K562 (cell line): ENCODE results near the gene ZSCAN26. TPM values are rescaled to one million over a fixed set of nuclear protein-coding genes. Genes with fewer than 3 reads are reported as not detected.
A peak's percentile ranks its signal among the peaks of the same experiment; 100 is the strongest.

Experiments used
- ATAC-seq: fragments of 200-7000 bp; cut with Tn5 transposase; 3 replicates; pipeline ENCODE4 v1.9.1; 2020; ENCODE audit warnings: moderate library complexity
- BruUV-seq: library from RNA; stranded (reverse); fragments of 400-500 nt; replicated peaks from 2 replicates; lab custom pipeline; 2021; lab: Mats Ljungman, UMichigan
- CTCF ChIA-PET: fragments of 300-600 bp; formaldehyde crosslinking; extraction: SDS; loops from one replicate; lab custom pipeline; 2021; ENCODE audit warnings: low intra/inter-chr PET ratio; lab: Yijun Ruan, JAX
- POLR2A ChIA-PET: fragments of 300-600, 350-650 bp; sonication (Branson Sonifier 250); formaldehyde crosslinking; extraction: SDS; loops from one replicate; lab custom pipeline; 2021; ENCODE audit warnings: antibody characterized with exemption, inconsistent platforms; lab: Yijun Ruan, JAX
- DNase-seq, 4 experiments: peaks; one replicate each; pipeline versions ENCODE4 v3.0.0 to v3.0.0-alpha.2; 2011 to 2018; ENCODE audit warnings: low spot score in 3 of 4, mixed read lengths in 3 of 4; ENCODE audit errors: extremely low read depth in 1 of 4
- FAIRE-seq: peaks from 2 replicates; lab custom pipeline; 2011; peaks lifted over from hg19 to GRCh38; lab: Jason Lieb, UNC
- H2AFZ ChIP-seq: 2 replicates; pipeline ENCODE4 v1.6.0; 2011; ENCODE audit warnings: low read depth, low read length, control low read depth, inconsistent platforms
- H3K27ac ChIP-seq: fragments of 200-600 bp; 3 replicates; pipeline ENCODE4 v1.8.0; 2011; ENCODE audit warnings: low read depth, mild to moderate bottlenecking, control low read depth, inconsistent platforms, low read length, moderate library complexity, mixed read lengths; ENCODE audit errors: extremely low read depth
- H3K27me3 ChIP-seq, 2 experiments: fragments of 300-600 bp in 1 of 2; 2 replicates in 1 of 2; 3 replicates in 1 of 2; pipeline versions ENCODE4 v1.6.0 to v1.8.0; 2011; ENCODE audit warnings: inconsistent platforms in 2 of 2, low read length in 2 of 2, mild to moderate bottlenecking in 1 of 2, mixed read lengths in 1 of 2, moderate library complexity in 1 of 2; ENCODE audit not compliant: control insufficient read depth in 2 of 2, insufficient read depth in 2 of 2
- H3K36me3 ChIP-seq: fragments of 300-600 bp; 3 replicates; pipeline ENCODE4 v1.8.0; 2011; ENCODE audit warnings: mild to moderate bottlenecking, low read length, inconsistent platforms; ENCODE audit not compliant: control insufficient read depth, insufficient read depth
- H3K4me1 ChIP-seq, 2 experiments: fragments of 200-600 bp in 1 of 2; replicated peaks in 1 of 2; 2 replicates in 1 of 2; 3 replicates in 1 of 2; pipeline versions ENCODE4 v1.5.1 to v1.8.0; 2011; ENCODE audit warnings: inconsistent platforms in 2 of 2, low read length in 2 of 2, mild to moderate bottlenecking in 1 of 2, mixed read lengths in 1 of 2, moderate library complexity in 1 of 2; ENCODE audit not compliant: control insufficient read depth in 2 of 2, insufficient read depth in 2 of 2
- H3K4me2 ChIP-seq: 2 replicates; pipeline ENCODE4 v1.6.1; 2011; ENCODE audit warnings: low read length, control low read depth, inconsistent platforms, mixed read lengths; ENCODE audit not compliant: insufficient read depth
- H3K4me3 ChIP-seq: fragments of 200-600 bp; sonication (generic), shearing (Covaris generic); 2 replicates; pipeline ENCODE4 v1.5.1; 2016; ENCODE audit warnings: control low read depth, inconsistent platforms
- H3K79me2 ChIP-seq: fragments of 200-600 bp; 3 replicates; pipeline ENCODE4 v1.8.0; 2011; ENCODE audit warnings: low read length, inconsistent platforms; ENCODE audit not compliant: control insufficient read depth, insufficient read depth
- H3K9ac ChIP-seq, 2 experiments: 2 replicates each; pipeline versions ENCODE4 v1.6.0 to v1.6.1; 2011; ENCODE audit warnings: low read depth in 2 of 2, low read length in 2 of 2, control low read depth in 1 of 2, inconsistent platforms in 1 of 2, mild to moderate bottlenecking in 1 of 2, mixed read lengths in 1 of 2; ENCODE audit not compliant: insufficient read depth in 1 of 2
- H3K9me1 ChIP-seq: one replicate; pipeline ENCODE4 v1.6.0; 2011; ENCODE audit warnings: inconsistent platforms, mild to moderate bottlenecking, low read length, moderate library complexity; ENCODE audit not compliant: control insufficient read depth, insufficient read depth
- H3K9me3 ChIP-seq: replicated peaks from 2 replicates; pipeline ENCODE4 v1.5.1; 2011; ENCODE audit warnings: low read depth, low read length, inconsistent platforms; ENCODE audit not compliant: control insufficient read depth, insufficient read depth
- H4K20me1 ChIP-seq: replicated peaks from 2 replicates; pipeline ENCODE4 v1.6.1; 2011; ENCODE audit warnings: low read length, inconsistent platforms, mixed read lengths; ENCODE audit not compliant: control insufficient read depth, insufficient read depth
- ARID1B ChIP-seq: fragments of 450-650 bp; IDR thresholded peaks from 2 replicates; pipeline ENCODE4 v1.6.1; 2016; ENCODE audit warnings: antibody characterized with exemption, mild to moderate bottlenecking, inconsistent platforms
- C11orf30 ChIP-seq: fragments of 450-650 bp; IDR thresholded peaks from 2 replicates; pipeline ENCODE4 v1.6.1; 2016; ENCODE audit warnings: low read depth, mild to moderate bottlenecking
- DACH1 ChIP-seq: fragments of 450-650 bp; IDR thresholded peaks from 2 replicates; pipeline ENCODE4 v1.6.1; 2018; ENCODE audit not compliant: partially characterized antibody
- DDX20 ChIP-seq: fragments of 450-650 bp; IDR thresholded peaks from 2 replicates; pipeline ENCODE4 v1.6.1; 2016; ENCODE audit warnings: missing genetic modification characterization, low read depth, mild to moderate bottlenecking, missing compliant biosample characterization, moderate library complexity
- ERF ChIP-seq: fragments of 450-650 bp; formaldehyde crosslinking; IDR thresholded peaks from 2 replicates; pipeline ENCODE4 v1.4.0; 2020; ENCODE audit warnings: mild to moderate bottlenecking, mixed read lengths
- FOXJ3 ChIP-seq: sonication (generic); formaldehyde crosslinking; IDR thresholded peaks from 2 replicates; pipeline ENCODE4 v1.4.0; 2020; ENCODE audit warnings: mild to moderate bottlenecking, missing genetic modification reagents
- GABPB1 ChIP-seq: sonication (generic); formaldehyde crosslinking; IDR thresholded peaks from 2 replicates; pipeline ENCODE4 v1.8.0; 2022; ENCODE audit warnings: mild to moderate bottlenecking, missing genetic modification reagents
- MAFG ChIP-seq: fragments of 450-650 bp; conservative IDR thresholded peaks from 2 replicates; pipeline ENCODE4 v1.6.1; 2016; ENCODE audit warnings: missing genetic modification characterization, missing compliant biosample characterization
- RBM17 ChIP-seq: fragments of 200-400 bp; formaldehyde crosslinking; IDR thresholded peaks from 2 replicates; pipeline ENCODE4 v1.6.1; 2017; ENCODE audit warnings: low read depth, mild to moderate bottlenecking, low read length, borderline replicate concordance
- RFX7 ChIP-seq: fragments of 250-450 bp; sonication (Bioruptor Pico); IDR thresholded peaks from 2 replicates; pipeline ENCODE4 v1.5.1; 2021; ENCODE audit warnings: mild to moderate bottlenecking
- TAF15 ChIP-seq: fragments of 200-400 bp; formaldehyde crosslinking; IDR thresholded peaks from 2 replicates; pipeline ENCODE4 v1.6.1; 2017; ENCODE audit warnings: mild to moderate bottlenecking, low read depth, low read length, moderate library complexity
- TAF9B ChIP-seq: fragments of 450-650 bp; IDR thresholded peaks from 2 replicates; pipeline ENCODE4 v1.6.1; 2018; ENCODE audit warnings: mild to moderate bottlenecking; ENCODE audit not compliant: partially characterized antibody
- YY1 ChIP-seq, 3 experiments: IDR thresholded peaks; 2 replicates each; pipeline ENCODE4 v1.6.1; 2011; ENCODE audit warnings: low read length in 2 of 3, mild to moderate bottlenecking in 2 of 3, moderate library complexity in 2 of 3, borderline replicate concordance in 1 of 3, control low read depth in 1 of 3, low read depth in 1 of 3; ENCODE audit not compliant: insufficient read depth in 3 of 3, insufficient replicate concordance in 2 of 3, control insufficient read depth in 1 of 3, insufficient read length in 1 of 3; ENCODE audit errors: extremely low read depth in 1 of 3
- ZNF316 ChIP-seq: fragments of 450-650 bp; IDR thresholded peaks from 2 replicates; pipeline ENCODE4 v1.6.1; 2016
- ZNF707 ChIP-seq: fragments of 250-450 bp; sonication (Bioruptor Pico); conservative IDR thresholded peaks from 2 replicates; pipeline ENCODE4 v1.8.0; 2022; ENCODE audit warnings: inconsistent platforms, mild to moderate bottlenecking, moderate library complexity
- WGBS: fragments of 100-300 bp; shearing (Covaris generic); methylation state at CpG from one replicate; pipeline ENCODE4 v1.1.6; 2016; ENCODE audit warnings: low coverage, mixed read lengths; ENCODE audit not compliant: insufficient coverage; ENCODE audit errors: missing lambda C conversion rate; 5-methylcytosine and 5-hydroxymethylcytosine counted together
- in situ Hi-C: fragments of 300-500 bp; cut with MboI; formaldehyde crosslinking; loops from 4 replicates; pipeline ENCODE4 v1.15.0; 2018; ENCODE audit warnings: inconsistent platforms, mixed read lengths
- intact Hi-C: fragments of 100-400 bp; cut with micrococcal nuclease; formaldehyde crosslinking; loops from 2 replicates; pipeline ENCODE4 v1.14.2; 2022
- polyA plus RNA-seq, 8 experiments: library from polyadenylated mRNA; depleted of rRNA in 4 of 8; stranded (reverse) in 5 of 8; unstranded in 3 of 8; fragments of >200 nt; fragmentation: Nextera tagmentation in 2 of 8; fragmentation: Illumina TruSeq in 1 of 8; extraction: Ambion mirVana in 2 of 8; extraction: Trizol in 1 of 8; gene quantifications; 2 replicates each; pipeline versions ENCODE4 v1.2.1 to v1.2.3, GENCODE V29; 2011 to 2014; ENCODE audit warnings: inconsistent platforms in 1 of 8, missing spikeins in 1 of 8
- total RNA-seq, 7 experiments: library from RNA; depleted of rRNA in 6 of 7; stranded (reverse); fragments of >200 nt in 6 of 7; fragmentation: Illumina TruSeq in 2 of 7; extraction: Trizol in 2 of 7; gene quantifications; 2 replicates each; pipeline versions ENCODE4 v1.2.1 to v1.2.3, GENCODE V29; 2011 to 2021; ENCODE audit warnings: low replicate concordance in 1 of 7

The ZSCAN26 gene
- total and polyA plus RNA-seq, 9 of the 15 experiments (the other 6 are each of a cell fraction or from before 2014, with no cell fraction given) = 5.9 to 14.2 (median 10.5) TPM

GRCh38 chr6:28240471-28240870 is 26.5 kb upstream of the ZSCAN26 start (continued):
- TF ChIP-seq YY1 (IDR thresholded peaks at IDR 0.05; ENCODE audit: borderline replicate concordance in 1 of 3, control insufficient read depth in 1 of 3, extremely low read depth in 1 of 3, insufficient read depth in 3 of 3, insufficient read length in 1 of 3, insufficient replicate concordance in 2 of 3, low read depth in 1 of 3, low read length in 2 of 3) (no peak), RFX7 (no peak), TAF15 (no peak), FOXJ3 (CRISPR knock-in tag) (no peak), C11orf30 (peak; percentile 91), ARID1B (peak; percentile 21; the same call in 1 of the 2 replicates)

- H3K9me1 ChIP-seq = no peaks in the 10 kb centered on the region
- no peak overlapping the region for H3K9ac ChIP-seq
- no peak overlapping the region for H2AFZ ChIP-seq
- H3K9me3 ChIP-seq = no peaks in the 10 kb centered on the region
- ChIA-PET POLR2A (no interaction called here), CTCF (no interaction called here)
- H3K79me2 ChIP-seq = no peaks in the 10 kb centered on the region
- in situ Hi-C loops (no loop called here), intact Hi-C loops (no loop called here)
- FAIRE-seq = no peak
- H3K4me1 ChIP-seq = no peaks in the 10 kb centered on the region
- no peak for TF ChIP-seq TAF9B
- TF ChIP-seq MAFG = 0 out of 2 replicates have a peak, but pooled peaks have one; percentile 5
- no peak for TF ChIP-seq GABPB1 (CRISPR knock-in tag)
- peak; percentile 20; the same call in 1 of the 2 replicates for TF ChIP-seq C11orf30
- no peak for TF ChIP-seq DACH1
- TF ChIP-seq DDX20 (tag) = no peak
- peak; percentile 46 for TF ChIP-seq ZNF316
- TF ChIP-seq ZNF707 (CRISPR knock-in tag) = no peak
- no peak for TF ChIP-seq RBM17
- TF ChIP-seq ERF = no peak
- ATAC-seq = no peak
- no peak overlapping the region for H3K27ac ChIP-seq
- H4K20me1 ChIP-seq = no peaks in the 10 kb centered on the region
- H3K4me2 ChIP-seq = no peak overlapping the region
- no TSS peak for BruUV-seq
- H3K4me3 ChIP-seq = no peak overlapping the region
- peaks cover 41% of the 10 kb centered on the region; the same call in 2 of the 3 replicates for H3K36me3 ChIP-seq
- WGBS = 90% methylated on average over 3 of the region's 3 CpGs
- no peak for DNase-seq
- H3K27me3 ChIP-seq = no peaks in the 10 kb centered on the region
These were observed 23.0 kb upstream of the ZSCAN26 start for GRCh38 chr6:28243946-28244345.
